Adrenal gland (tissue), 5 donors: ENCODE data around the gene BRCA2.

Experiments
- POLR2A ChIP-seq, 2 donors: fragments of 450-650 bp; IDR thresholded peaks; one replicate each; pipeline ENCODE4 v1.6.1; 2017; ENCODE audit warnings: antibody characterized with exemption in 2 of 2, mild to moderate bottlenecking in 2 of 2, moderate library complexity in 1 of 2
- TF ChIP-seq, protein P1 (sequence below), 6 experiments: fragments of 450-650 bp in 4 of 6; fragments of 200-600 bp in 2 of 6; sonication (generic) in 1 of 6; IDR thresholded peaks; 1 replicate in 5 of 6; 2 replicates in 1 of 6; pipeline versions ENCODE4 v1.5.1 to v1.8.0; 2016 to 2021; ENCODE audit warnings: antibody characterized with exemption in 6 of 6, mild to moderate bottlenecking in 2 of 6, moderate library complexity in 1 of 6
- donor health status: DM: no; HTN: no; CAD: no.

DNA sequence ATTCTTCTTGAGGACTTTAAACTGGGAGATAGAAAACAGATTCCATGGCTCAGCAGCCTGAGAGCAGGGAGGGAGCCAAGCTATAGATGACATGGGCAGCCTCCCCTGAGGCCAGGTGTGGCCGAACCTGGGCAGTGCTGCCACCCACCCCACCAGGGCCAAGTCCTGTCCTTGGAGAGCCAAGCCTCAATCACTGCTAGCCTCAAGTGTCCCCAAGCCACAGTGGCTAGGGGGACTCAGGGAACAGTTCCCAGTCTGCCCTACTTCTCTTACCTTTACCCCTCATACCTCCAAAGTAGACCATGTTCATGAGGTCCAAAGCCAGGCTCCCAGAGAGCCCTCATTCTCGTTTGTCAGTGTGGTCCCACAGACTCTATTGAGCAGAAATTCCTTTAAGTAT, 104.6 kb downstream of the BRCA2 start:
- TF ChIP-seq, protein P1, sequence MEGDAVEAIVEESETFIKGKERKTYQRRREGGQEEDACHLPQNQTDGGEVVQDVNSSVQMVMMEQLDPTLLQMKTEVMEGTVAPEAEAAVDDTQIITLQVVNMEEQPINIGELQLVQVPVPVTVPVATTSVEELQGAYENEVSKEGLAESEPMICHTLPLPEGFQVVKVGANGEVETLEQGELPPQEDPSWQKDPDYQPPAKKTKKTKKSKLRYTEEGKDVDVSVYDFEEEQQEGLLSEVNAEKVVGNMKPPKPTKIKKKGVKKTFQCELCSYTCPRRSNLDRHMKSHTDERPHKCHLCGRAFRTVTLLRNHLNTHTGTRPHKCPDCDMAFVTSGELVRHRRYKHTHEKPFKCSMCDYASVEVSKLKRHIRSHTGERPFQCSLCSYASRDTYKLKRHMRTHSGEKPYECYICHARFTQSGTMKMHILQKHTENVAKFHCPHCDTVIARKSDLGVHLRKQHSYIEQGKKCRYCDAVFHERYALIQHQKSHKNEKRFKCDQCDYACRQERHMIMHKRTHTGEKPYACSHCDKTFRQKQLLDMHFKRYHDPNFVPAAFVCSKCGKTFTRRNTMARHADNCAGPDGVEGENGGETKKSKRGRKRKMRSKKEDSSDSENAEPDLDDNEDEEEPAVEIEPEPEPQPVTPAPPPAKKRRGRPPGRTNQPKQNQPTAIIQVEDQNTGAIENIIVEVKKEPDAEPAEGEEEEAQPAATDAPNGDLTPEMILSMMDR (IDR thresholded peaks at IDR 0.05): no peak
- no peak for TF ChIP-seq POLR2A (IDR thresholded peaks at IDR 0.05)
